ENCODE measurements around the gene COL27A1. TPM values are rescaled to one million over a fixed set of nuclear protein-coding genes. Genes with fewer than 3 reads are reported as not detected.
A peak's percentile ranks its signal among the peaks of the same experiment; 100 is the strongest.

The COL27A1 gene
- total and polyA plus RNA-seq, 2 experiments from 2014 or later: 10.5 to 18.0 TPM

DNA sequence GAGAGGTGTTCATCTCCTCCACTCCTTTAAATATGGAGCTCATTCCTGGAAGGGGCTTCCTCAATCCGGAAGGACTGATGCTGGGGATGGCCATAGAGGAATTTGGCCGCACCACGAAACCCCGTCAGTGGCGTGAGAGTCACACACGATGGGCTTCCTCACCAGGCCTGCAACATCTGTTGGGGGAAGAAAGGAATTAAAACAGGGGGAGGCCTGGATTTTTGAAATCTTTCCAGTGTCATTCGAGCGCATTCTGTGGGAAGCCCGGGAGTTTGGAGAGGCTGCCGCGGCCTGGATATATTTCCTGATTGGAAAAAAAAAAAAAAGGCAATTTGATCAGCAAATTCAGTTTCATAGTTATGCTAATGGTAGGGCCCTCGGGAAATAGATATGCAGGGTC is 91.2 kb downstream of the COL27A1 start:
- H3K4me3 ChIP-seq: no peak overlapping the region

More for the DNA sequence above, 91.2 kb downstream of the COL27A1 start:
- no peaks in the 10 kb centered on the region for H3K4me1 ChIP-seq (ENCODE audit: insufficient read depth)
- peaks cover 15% of the 10 kb centered on the region for H3K4me1 Mint-ChIP-seq
- H3K9me3 Mint-ChIP-seq: no peaks in the 10 kb centered on the region
- no peaks in the 10 kb centered on the region; the same call in 1 of the 2 replicates for H4K20me1 ChIP-seq (replicated peaks; ENCODE audit: insufficient read depth)
- peaks cover 15% of the 10 kb centered on the region for H3K27me3 Mint-ChIP-seq (ENCODE audit: insufficient read depth, low read depth, poor library complexity)
- H3K36me3 Mint-ChIP-seq (ENCODE audit: low read depth): no peaks in the 10 kb centered on the region; the same call in 2 of the 3 replicates
- H3K27ac Mint-ChIP-seq: no peak overlapping the region
- no peak overlapping the region for H3K4me3 Mint-ChIP-seq
- DNase-seq (ENCODE audit: low spot score) (no peak), ATAC-seq (no peak)
- no peak for TF ChIP-seq NANOG (IDR thresholded peaks at IDR 0.05; ENCODE audit: borderline replicate concordance)
- TF ChIP-seq POLR2AphosphoS5 (IDR thresholded peaks at IDR 0.05; ENCODE audit: low read depth): no peak
- TF ChIP-seq, protein P1, sequence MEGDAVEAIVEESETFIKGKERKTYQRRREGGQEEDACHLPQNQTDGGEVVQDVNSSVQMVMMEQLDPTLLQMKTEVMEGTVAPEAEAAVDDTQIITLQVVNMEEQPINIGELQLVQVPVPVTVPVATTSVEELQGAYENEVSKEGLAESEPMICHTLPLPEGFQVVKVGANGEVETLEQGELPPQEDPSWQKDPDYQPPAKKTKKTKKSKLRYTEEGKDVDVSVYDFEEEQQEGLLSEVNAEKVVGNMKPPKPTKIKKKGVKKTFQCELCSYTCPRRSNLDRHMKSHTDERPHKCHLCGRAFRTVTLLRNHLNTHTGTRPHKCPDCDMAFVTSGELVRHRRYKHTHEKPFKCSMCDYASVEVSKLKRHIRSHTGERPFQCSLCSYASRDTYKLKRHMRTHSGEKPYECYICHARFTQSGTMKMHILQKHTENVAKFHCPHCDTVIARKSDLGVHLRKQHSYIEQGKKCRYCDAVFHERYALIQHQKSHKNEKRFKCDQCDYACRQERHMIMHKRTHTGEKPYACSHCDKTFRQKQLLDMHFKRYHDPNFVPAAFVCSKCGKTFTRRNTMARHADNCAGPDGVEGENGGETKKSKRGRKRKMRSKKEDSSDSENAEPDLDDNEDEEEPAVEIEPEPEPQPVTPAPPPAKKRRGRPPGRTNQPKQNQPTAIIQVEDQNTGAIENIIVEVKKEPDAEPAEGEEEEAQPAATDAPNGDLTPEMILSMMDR (conservative IDR thresholded peaks at IDR 0.05; ENCODE audit: low read depth in 2 of 2): no peak
- TF ChIP-seq ZNF331 (CRISPR knock-in tag; IDR thresholded peaks at IDR 0.05; ENCODE audit: low read depth): no peak
- TF ChIP-seq STAT1 (IDR thresholded peaks at IDR 0.05; ENCODE audit: unreplicated experiment): no peak
- TF ChIP-seq JUNB (IDR thresholded peaks at IDR 0.05; ENCODE audit: unreplicated experiment): no peak
- TF ChIP-seq, protein P2, sequence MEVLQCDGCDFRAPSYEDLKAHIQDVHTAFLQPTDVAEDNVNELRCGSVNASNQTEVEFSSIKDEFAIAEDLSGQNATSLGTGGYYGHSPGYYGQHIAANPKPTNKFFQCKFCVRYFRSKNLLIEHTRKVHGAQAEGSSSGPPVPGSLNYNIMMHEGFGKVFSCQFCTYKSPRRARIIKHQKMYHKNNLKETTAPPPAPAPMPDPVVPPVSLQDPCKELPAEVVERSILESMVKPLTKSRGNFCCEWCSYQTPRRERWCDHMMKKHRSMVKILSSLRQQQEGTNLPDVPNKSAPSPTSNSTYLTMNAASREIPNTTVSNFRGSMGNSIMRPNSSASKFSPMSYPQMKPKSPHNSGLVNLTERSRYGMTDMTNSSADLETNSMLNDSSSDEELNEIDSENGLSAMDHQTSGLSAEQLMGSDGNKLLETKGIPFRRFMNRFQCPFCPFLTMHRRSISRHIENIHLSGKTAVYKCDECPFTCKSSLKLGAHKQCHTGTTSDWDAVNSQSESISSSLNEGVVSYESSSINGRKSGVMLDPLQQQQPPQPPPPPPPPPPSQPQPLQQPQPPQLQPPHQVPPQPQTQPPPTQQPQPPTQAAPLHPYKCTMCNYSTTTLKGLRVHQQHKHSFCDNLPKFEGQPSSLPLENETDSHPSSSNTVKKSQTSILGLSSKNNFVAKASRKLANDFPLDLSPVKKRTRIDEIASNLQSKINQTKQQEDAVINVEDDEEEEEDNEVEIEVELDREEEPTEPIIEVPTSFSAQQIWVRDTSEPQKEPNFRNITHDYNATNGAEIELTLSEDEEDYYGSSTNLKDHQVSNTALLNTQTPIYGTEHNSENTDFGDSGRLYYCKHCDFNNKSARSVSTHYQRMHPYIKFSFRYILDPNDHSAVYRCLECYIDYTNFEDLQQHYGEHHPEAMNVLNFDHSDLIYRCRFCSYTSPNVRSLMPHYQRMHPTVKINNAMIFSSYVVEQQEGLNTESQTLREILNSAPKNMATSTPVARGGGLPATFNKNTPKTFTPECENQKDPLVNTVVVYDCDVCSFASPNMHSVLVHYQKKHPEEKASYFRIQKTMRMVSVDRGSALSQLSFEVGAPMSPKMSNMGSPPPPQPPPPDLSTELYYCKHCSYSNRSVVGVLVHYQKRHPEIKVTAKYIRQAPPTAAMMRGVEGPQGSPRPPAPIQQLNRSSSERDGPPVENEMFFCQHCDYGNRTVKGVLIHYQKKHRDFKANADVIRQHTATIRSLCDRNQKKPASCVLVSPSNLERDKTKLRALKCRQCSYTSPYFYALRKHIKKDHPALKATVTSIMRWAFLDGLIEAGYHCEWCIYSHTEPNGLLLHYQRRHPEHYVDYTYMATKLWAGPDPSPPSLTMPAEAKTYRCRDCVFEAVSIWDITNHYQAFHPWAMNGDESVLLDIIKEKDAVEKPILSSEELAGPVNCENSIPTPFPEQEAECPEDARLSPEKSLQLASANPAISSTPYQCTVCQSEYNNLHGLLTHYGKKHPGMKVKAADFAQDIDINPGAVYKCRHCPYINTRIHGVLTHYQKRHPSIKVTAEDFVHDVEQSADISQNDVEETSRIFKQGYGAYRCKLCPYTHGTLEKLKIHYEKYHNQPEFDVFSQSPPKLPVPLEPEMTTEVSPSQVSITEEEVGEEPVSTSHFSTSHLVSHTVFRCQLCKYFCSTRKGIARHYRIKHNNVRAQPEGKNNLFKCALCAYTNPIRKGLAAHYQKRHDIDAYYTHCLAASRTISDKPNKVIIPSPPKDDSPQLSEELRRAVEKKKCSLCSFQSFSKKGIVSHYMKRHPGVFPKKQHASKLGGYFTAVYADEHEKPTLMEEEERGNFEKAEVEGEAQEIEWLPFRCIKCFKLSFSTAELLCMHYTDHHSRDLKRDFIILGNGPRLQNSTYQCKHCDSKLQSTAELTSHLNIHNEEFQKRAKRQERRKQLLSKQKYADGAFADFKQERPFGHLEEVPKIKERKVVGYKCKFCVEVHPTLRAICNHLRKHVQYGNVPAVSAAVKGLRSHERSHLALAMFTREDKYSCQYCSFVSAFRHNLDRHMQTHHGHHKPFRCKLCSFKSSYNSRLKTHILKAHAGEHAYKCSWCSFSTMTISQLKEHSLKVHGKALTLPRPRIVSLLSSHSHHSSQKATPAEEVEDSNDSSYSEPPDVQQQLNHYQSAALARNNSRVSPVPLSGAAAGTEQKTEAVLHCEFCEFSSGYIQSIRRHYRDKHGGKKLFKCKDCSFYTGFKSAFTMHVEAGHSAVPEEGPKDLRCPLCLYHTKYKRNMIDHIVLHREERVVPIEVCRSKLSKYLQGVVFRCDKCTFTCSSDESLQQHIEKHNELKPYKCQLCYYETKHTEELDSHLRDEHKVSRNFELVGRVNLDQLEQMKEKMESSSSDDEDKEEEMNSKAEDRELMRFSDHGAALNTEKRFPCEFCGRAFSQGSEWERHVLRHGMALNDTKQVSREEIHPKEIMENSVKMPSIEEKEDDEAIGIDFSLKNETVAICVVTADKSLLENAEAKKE (CRISPR knock-in tag; IDR thresholded peaks at IDR 0.05): no peak
- TF ChIP-seq ZNF114 (CRISPR knock-in tag; IDR thresholded peaks at IDR 0.05): no peak
- H3K27ac ChIP-seq (ENCODE audit: low read depth): no peak overlapping the region
- H3F3A ChIP-seq (replicated peaks; ENCODE audit: low read depth): no peaks in the 10 kb centered on the region
- H3K9me2 ChIP-seq (ENCODE audit: insufficient read depth): no peaks in the 10 kb centered on the region
- H3K27me3 ChIP-seq (ENCODE audit: insufficient read depth): no peaks in the 10 kb centered on the region
- 0 out of 2 replicates have a peak overlapping the region, but pooled peaks have one; percentile 38 for H3K4me2 ChIP-seq
- H2AFZ ChIP-seq: no peak overlapping the region
- no peaks in the 10 kb centered on the region for H3K36me3 ChIP-seq (ENCODE audit: insufficient read depth)
- no peaks in the 10 kb centered on the region for H3K79me2 ChIP-seq (replicated peaks; ENCODE audit: insufficient read depth)

Measured in GM23338 (cell line).